GM04504 (cell line): ENCODE measurements around the gene GSTM5.
"Not testable (repeated sequence)": the region's sequence is repeated elsewhere in the genome, so short reads cannot be mapped to it uniquely, and the experiment has no call there.

ENCODE experiments used
- DNase-seq: peaks from one replicate; pipeline ENCODE4 v3.0.0-alpha.2; 2012; ENCODE audit warnings: low read depth

The GSTM5 gene

GRCh38 chr1:109697066-109697465 is 15.0 kb upstream of the GSTM5 start:
- no peak for DNase-seq

- not testable (repeated sequence) for DNase-seq
Observed at GRCh38 chr1:109697861-109698260, 14.2 kb upstream of the GSTM5 start.

- not testable (repeated sequence) for DNase-seq
Observed at GRCh38 chr1:109702940-109703339, 9.1 kb upstream of the GSTM5 start.

DNA sequence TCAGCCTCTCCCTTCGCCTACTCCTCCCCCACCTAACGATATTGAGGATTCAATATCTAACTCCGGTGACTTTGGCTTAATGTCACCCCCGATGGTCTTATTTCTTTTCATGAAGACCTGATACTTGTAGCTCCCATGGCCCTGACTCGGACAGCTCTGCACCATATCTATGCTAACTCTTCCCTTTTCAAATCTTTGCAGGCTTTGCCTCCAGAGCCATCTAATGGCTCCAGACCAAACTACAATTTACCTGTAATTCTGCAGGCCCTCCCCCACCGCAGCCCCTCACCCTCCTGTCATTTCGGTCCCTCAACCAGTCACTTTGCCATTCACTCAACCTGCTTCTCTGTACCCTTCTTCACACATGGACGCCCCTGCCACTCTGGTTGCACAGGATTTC is 7.9 kb upstream of the GSTM5 start:
- DNase-seq, result no peak

DNA sequence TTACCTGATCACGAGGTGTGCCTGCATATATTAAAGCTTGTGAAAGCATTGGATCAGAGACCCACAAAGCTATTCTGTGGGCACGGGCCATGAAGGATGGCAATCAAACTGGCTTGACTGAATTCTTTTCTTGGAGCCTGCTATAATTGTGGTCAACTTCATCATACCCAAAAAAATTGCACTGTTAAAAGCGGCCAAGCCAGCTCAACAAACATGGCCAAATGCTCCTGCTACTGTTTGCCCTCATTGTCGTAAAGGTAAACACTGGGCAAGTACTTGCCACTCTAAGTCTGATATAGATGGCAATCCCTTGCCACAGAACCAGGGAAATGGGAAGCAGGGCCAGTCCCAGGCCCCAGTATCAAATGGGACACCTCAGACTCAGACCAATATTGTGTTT is 6.6 kb upstream of the GSTM5 start:
- DNase-seq, result no peak

DNA sequence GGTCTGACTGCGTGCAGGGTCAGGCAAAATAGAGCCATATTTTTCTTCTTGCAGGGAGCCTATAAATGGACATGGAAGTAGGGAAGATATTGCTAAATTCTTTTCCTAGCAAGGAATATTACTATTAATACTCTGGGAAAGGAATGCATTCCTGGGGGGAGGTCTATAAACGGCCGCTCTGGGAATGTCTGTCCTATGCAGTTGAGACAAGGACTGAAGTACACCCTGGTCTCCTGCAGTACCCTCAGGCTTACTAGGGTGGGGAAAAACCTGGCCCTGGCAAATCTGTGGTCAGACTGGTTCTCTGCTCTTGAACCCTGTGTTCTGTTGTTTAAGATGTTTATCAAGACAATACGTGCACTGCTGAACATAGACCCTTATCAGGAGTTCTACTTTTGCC is 3.1 kb upstream of the GSTM5 start:
- not testable (repeated sequence) for DNase-seq

DNA sequence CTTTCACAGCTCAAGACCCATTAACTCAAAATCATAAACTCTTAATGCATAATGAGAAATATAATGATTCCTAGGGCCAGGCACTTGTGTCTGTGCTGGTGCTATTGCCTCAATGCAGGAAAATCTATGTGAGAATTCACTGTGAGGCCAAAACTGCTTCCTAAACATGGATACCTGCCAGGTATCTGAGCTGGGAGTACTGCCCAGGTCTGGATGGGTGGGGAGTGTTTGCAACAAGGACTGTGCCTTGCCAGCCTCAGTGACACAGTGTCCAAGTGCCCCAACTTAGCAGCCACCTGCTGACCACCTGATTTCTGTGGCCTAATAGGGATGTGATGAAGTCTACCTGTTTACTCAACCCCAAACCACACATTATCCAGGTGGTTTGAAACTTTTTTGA is 2.2 kb upstream of the GSTM5 start:
- not testable (repeated sequence) for DNase-seq

- DNase-seq, result no peak
Observed at GRCh38 chr1:109712321-109712864, 342 bp downstream of the GSTM5 start.

GRCh38 chr1:109713636-109714035 is 1.6 kb downstream of the GSTM5 start:
- DNase-seq, result no peak

DNA sequence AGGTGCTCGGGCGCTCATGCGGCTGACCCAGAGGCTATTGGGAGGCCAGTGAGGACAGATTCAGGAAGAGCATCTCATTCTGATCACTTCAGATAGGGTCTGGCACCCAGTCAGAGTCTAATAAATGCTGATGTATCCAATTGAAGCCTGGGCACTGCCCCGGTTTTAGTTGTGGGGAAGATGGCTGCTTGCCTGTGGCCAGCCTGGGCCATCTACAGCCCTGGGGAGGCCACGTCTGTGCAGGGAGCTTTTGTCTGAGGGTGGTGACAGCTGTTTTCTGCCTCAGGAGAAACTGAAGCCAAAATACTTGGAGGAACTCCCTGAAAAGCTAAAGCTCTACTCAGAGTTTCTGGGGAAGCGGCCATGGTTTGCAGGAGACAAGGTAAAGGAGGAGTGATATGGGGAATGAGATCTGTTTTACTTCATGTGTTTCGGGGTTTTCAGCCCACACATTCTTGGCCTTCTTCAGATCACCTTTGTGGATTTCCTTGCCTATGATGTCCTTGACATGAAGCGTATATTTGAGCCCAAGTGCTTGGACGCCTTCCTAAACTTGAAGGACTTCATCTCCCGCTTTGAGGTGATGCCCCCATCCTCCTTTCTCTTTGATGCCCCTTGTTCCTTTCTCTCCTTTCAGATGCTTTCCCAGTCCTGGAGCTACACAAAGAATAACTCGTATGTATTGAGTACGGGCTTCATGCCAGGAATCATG is 2.8 kb downstream of the GSTM5 start:
- no peak for DNase-seq

- DNase-seq, result no peak
Observed at GRCh38 chr1:109716121-109716520, 4.1 kb downstream of the GSTM5 start.

DNA sequence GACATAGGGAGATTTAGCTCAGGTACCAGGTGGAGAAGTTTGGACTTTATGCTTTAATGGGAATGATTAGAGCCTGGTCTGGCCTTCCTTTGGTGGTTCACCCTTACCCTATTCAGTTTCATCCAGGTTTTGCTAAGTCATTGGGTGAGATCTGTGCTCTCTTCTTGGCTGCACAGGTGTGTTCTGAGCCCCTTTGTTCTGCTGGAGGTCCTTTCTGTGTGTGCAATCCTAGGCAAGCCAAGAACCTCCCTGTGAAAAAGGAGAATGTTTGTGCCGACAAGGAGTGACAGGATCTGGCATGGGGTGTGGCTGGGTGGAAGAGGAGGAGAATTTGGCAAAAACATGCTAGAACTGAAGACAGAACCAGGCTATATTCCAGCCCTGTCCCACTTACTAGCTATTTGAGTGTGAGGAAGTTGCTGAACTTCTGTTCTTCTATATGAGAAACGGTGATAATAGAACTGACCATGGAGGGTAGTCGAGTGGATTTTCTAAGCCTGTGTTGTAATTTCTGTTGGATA is 4.6 kb downstream of the GSTM5 start:
- DNase-seq, result no peak

DNA sequence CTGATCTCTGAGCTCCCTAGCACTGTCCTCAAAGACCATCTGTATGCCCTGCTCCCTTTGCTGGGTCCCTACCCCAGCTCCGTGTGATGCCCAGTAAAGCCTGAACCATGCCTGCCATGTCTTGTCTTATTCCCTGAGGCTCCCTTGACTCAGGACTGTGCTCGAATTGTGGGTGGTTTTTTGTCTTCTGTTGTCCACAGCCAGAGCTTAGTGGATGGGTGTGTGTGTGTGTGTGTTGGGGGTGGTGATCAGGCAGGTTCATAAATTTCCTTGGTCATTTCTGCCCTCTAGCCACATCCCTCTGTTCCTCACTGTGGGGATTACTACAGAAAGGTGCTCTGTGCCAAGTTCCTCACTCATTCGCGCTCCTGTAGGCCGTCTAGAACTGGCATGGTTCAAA is 5.7 kb downstream of the GSTM5 start:
- no peak for DNase-seq

- DNase-seq, result no peak
Observed at GRCh38 chr1:109718495-109718894, 6.4 kb downstream of the GSTM5 start.

GRCh38 chr1:109719337-109719837 is 7.3 kb downstream of the GSTM5 start:
- DNase-seq, result peak; percentile 33

GRCh38 chr1:109721042-109721441 is 9.0 kb downstream of the GSTM5 start:
- DNase-seq, result no peak

DNA sequence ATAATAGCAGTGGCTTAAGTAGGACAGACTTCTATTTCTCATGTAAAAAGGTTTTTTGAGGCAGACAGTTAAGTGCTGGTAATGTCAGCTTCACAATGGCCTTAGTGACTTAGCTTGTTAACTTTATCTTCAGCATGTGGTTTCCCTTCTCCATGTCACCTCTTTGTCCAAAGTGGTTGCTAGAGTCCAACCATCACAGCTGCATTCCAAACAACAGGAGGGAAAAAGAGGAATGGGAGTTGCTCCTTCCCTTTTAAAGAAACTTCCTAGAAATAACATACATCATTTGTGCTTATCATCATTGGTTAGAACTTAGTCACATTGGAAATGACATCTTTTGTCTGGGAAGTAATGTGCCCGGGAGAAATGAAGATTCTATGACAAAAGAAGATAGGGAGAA is 9.9 kb downstream of the GSTM5 start:
- DNase-seq, result no peak

DNA sequence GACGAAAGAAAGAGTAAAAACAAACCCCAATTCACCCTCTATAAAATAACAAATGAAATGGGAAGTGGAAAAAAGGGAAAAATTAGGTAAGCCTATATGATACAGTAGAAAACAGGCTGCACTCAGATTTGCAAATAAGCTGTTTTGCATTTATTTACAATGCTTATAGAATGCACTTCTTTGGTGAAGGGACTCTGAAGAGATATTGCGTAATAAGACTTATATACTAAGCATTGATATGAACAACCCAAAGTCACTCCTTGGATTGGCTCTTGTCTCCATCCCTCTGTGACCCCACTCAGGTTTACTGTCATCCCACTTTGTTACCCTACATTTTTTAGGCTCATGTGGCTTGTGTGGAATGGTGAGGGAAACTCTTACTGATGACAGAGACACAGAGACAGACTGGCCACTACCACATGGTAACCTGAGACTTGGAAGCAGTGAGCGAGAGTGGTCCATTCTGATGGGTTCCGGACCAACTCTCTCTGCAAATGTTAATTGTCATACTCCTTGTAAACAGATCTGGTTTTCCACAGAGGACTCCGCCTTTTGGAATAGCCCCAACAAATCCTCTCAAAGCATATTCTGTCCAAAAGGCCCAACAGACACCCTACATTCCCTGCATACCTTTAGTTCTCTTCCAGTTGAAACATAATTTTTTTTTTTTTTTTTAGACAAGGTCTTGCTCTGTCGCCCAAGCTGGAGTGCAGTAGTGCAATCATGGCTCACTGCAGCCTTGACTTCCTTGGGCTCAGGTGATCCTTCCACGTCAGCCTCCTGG is 11.0 kb downstream of the GSTM5 start:
- DNase-seq, result no peak

- DNase-seq, result no peak
Observed at GRCh38 chr1:109724933-109725332, 12.9 kb downstream of the GSTM5 start.

DNA sequence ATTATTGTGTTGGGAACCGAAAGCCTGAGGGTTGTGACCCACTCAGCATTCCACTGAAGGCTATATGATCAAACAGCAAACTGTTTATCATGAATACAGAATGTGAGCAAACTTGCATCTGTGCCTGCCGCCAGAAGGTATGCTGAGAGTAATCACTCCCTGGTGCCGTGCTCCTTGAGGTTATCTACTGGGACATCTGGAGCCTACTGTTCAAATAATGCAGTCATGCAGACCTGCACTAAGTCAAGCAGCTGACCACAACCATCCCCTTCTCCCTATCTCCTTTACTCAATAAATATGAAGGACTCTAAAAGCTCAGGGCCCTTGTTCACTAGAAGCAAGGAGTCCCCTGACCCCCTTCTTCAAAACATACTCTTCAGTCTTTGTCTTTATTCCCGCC is 13.5 kb downstream of the GSTM5 start:
- DNase-seq, result no peak

DNA sequence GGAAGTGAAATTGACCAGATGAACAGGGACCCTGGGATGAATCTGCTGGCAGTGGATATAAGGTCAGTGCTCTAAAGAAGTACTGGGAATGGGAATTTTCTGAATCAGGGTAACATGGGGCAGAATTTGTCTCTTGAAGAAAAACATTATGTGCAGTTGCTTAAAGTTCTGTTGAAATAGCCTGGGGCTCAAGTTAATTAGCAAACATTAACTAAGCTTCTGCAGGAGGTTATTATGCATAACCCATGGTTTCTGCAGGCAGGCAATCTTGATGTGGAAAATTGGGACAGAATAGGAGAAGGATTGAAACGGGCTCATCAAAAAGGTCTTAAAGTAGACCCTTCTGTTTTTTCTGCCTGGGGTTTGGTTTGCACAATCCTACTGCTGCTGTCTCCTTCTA is 14.0 kb downstream of the GSTM5 start:
- DNase-seq, result no peak

DNA sequence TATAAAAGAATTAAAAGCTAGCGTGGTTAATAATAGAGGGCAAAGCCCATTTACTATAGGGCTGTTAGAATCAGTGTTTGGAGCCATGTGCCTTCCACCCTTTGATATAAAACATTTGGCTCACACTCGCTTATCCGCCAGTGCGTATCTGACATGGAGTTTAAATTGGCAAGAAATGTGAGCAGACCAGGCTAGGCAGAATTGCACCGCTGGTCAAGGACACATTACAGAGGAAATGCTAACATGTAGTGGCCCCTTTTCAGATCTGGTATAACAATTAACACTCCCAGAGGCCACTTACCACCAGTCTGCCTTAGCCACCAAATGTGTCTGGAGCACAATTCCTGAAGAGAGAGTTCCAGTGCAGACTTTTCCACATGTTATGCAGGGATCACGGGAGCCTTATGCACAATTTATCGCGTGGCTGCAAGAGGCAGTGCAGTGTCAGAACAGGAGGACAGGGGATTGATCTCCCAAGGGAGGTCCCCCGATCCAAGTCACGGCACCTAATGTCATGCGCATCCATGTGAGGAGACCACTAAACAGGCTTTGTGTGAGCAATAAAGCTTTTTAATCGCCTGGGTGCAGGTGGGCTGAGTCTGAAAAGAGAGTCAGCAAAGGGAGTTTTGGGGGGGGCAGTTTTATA is 14.8 kb downstream of the GSTM5 start:
- DNase-seq, result no peak
